Activated CD8-positive, alpha-beta memory T cell treated with anti-CD3 and anti-CD28 coated beads, Interleukin-2, amount 10 ng/mL, durations not matched to agents 7 days and 5 days (primary cell): ENCODE measurements around the gene MAVS. TPM values are rescaled to one million over a fixed set of nuclear protein-coding genes. Genes with fewer than 3 reads are reported as not detected.

Experiments
- ATAC-seq: fragments of 150-1000 bp; cut with Tn5 transposase; one replicate; pipeline ENCODE4 v1.10.0; 2021; ENCODE audit warnings: moderate library complexity
- CTCF ChIA-PET: fragments of 350-600 bp; sonication (Branson Sonifier 250); formaldehyde crosslinking; loops from one replicate; lab custom pipeline; 2021; ENCODE audit warnings: antibody characterized with exemption; lab: Charles Lee
- DNase-seq: peaks from one replicate; pipeline ENCODE4 v3.0.0-alpha.2; 2020
- H3K27ac Mint-ChIP-seq: one replicate; pipeline ENCODE4 v1.8.0; 2021; ENCODE audit warnings: mild to moderate bottlenecking, mixed read lengths
- H3K27me3 Mint-ChIP-seq: one replicate; pipeline ENCODE4 v1.8.0; 2021; ENCODE audit warnings: mixed read lengths
- H3K36me3 Mint-ChIP-seq: one replicate; pipeline ENCODE4 v1.8.0; 2021; ENCODE audit warnings: mild to moderate bottlenecking, mixed read lengths
- H3K4me1 Mint-ChIP-seq: one replicate; pipeline ENCODE4 v1.8.0; 2021; ENCODE audit warnings: mixed read lengths
- H3K4me3 Mint-ChIP-seq: one replicate; pipeline ENCODE4 v1.8.0; 2021; ENCODE audit warnings: mild to moderate bottlenecking, moderate library complexity, mixed read lengths
- H3K9me3 Mint-ChIP-seq: one replicate; pipeline ENCODE4 v1.8.0; 2022; ENCODE audit warnings: low read depth, mixed read lengths
- total RNA-seq, 2 experiments: library from RNA; stranded (reverse); gene quantifications; one replicate each; pipeline ENCODE4 v1.2.3, GENCODE V29; 2021

The MAVS gene
- total RNA-seq, 2 experiments from 2014 or later, result 29.7 to 37.4 TPM

DNA sequence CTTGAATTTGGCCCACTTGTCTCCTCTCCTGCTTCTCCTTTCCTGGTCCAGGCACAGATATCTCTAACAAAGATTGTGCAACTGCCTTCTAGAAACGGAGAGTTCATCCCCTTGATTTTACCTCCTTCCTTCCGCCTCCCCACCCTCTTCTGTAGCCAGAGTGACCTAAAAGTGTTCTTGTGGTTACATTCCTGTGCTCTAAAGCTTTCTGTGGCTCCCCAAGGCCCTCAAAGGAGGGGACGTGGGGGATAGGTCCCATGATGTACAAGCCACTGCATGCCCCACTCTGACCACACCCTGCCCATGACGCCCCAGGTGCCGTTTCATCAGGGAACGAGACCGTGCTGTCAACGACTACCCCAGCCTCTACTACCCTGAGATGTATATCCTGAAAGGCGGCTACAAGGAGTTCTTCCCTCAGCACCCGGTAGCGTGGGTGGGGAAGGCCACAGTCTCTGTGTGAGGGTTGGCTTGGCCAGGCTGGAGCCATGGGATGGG is 42.3 kb upstream of the MAVS start:
- peak overlapping the region; percentile 2 for H3K27ac Mint-ChIP-seq
- H3K36me3 Mint-ChIP-seq, result peaks cover 66% of the 10 kb centered on the region
- H3K4me1 Mint-ChIP-seq, result peaks cover 57% of the 10 kb centered on the region
- H3K4me3 Mint-ChIP-seq, result no peak overlapping the region
- ATAC-seq, result no peak
- H3K9me3 Mint-ChIP-seq, result no peaks in the 10 kb centered on the region
- H3K27me3 Mint-ChIP-seq, result no peaks in the 10 kb centered on the region
- no peak for DNase-seq
- CTCF ChIA-PET, result interaction anchor here (1.3 kb wide), 1 partner anchor 17 kb away, joined by 3 read pairs; no protein-coding TSS in a partner anchor

DNA sequence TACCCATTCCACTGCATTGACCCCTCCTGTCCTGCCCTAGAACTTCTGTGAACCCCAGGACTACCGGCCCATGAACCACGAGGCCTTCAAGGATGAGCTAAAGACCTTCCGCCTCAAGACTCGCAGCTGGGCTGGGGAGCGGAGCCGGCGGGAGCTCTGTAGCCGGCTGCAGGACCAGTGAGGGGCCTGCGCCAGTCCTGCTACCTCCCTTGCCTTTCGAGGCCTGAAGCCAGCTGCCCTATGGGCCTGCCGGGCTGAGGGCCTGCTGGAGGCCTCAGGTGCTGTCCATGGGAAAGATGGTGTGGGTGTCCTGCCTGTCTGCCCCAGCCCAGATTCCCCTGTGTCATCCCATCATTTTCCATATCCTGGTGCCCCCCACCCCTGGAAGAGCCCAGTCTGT is 41.9 kb upstream of the MAVS start:
- CTCF ChIA-PET, result interaction anchor here (1.3 kb wide), 1 partner anchor 17 kb away, joined by 3 read pairs; no protein-coding TSS in a partner anchor
- Mint-ChIP-seq H3K27me3 (no peaks in the 10 kb centered on the region), H3K27ac (peak overlapping the region; percentile 1), H3K4me3 (no peak overlapping the region), H3K36me3 (peaks cover 62% of the 10 kb centered on the region), H3K4me1 (peaks cover 52% of the 10 kb centered on the region), H3K9me3 (no peaks in the 10 kb centered on the region)
- DNase-seq (no peak), ATAC-seq (no peak)

DNA sequence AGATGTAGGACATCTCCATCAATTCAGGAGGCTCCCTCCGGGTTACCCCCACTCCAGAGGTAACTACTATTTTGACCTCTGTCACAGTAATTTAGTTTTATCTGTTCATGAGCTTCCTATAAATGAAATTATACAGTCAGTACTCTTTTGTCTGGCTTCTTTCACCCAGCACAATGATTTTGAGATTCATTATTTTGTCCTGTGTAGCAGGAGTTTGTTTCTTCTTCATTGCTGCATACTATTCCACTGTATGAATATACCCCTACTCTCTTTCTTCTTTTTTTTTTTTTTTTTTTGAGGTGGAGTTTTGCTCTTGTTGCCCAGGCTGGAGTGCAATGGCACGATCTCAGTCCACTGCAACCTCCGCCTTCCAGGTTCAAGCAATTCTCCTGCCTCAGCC is 38.1 kb upstream of the MAVS start:
- DNase-seq, result no peak
- Mint-ChIP-seq H3K9me3 (no peaks in the 10 kb centered on the region), H3K4me1 (peaks cover 65% of the 10 kb centered on the region), H3K27me3 (no peaks in the 10 kb centered on the region), H3K36me3 (peaks cover 31% of the 10 kb centered on the region), H3K4me3 (no peak overlapping the region), H3K27ac (no peak overlapping the region)
- no peak for ATAC-seq
- CTCF ChIA-PET, result no interaction called here

DNA sequence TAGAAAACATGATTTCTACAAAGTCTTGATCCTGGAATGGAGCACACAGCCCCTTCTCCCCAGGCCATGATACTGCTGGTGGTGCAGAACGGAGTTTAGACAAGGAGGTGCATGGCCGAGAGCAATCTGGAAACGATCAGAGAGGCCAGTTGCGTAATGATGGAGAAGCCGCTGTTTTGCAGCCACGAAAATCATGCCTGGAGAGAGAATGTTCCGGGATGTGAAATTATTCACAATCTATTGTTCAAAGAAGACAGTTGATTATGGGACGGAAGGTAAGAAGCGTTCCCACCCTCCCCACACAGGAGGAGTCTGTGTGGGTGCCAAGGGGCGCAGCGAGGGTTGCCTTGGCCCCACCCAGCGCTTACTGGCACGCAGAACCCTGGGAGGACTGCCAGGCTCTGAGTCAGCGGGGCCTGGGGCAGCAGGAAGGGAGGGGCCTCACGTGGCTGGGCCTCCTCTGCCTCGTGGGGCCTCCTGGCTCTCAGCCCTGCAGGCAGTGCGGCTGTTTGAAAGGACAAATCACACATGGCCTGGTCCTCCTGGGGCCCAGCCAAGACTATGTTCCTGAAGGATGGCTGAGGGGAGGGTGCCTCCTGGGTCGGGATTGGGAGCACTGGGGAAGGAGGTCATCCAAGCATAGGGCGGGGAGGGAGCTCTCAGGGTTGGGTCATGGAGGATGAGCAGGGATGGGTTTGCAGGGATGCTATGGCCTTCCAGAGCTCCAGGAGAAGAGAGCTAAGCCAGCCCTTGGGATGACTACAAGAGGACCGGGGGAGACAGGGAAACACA is 35.0 kb upstream of the MAVS start:
- Mint-ChIP-seq H3K27ac (peak overlapping the region; percentile 98), H3K4me1 (peaks cover 71% of the 10 kb centered on the region)

DNA sequence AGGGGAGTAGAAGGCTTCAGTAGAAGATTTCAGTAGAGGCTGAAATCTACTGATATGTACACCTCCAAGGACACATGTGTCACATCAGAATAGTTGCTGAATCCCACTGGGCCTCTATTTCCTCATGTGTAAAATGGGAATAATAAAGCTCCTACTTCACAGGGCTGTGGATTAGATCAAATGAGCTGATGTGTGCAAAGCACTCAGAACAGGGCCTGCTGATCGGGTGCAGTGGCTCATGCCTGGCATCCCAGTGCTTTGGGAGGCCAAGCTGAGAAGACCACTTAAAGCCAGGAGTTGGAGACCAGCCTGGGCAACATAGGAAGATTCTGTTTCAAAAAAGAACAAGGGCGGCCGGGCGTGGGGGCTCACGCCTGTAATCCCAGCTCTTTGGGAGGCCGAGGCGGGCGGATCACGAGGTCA is 34.4 kb upstream of the MAVS start:
- H3K4me1 Mint-ChIP-seq, result peaks cover 69% of the 10 kb centered on the region
- H3K4me3 Mint-ChIP-seq, result peak overlapping the region; percentile 69
- CTCF ChIA-PET, result interaction anchor here (1.0 to 3.4 kb wide), 2 partner anchors 9 to 17 kb away, joined by 10 to 16 read pairs; partner anchors contain the start of genes AP5S1 and CDC25B
- ATAC-seq, result no peak
- H3K9me3 Mint-ChIP-seq, result no peaks in the 10 kb centered on the region
- DNase-seq, result no peak
- H3K27ac Mint-ChIP-seq, result peak overlapping the region; percentile 98
- peaks cover 3% of the 10 kb centered on the region for H3K36me3 Mint-ChIP-seq
- no peaks in the 10 kb centered on the region for H3K27me3 Mint-ChIP-seq

More for the DNA sequence above, 35.0 kb upstream of the MAVS start:
- H3K27me3 Mint-ChIP-seq, result no peaks in the 10 kb centered on the region
- CTCF ChIA-PET, result interaction anchor here (0.8 to 3.4 kb wide), 8 partner anchors 8 to 54 kb away, joined by 3 to 16 read pairs (median 5); partner anchors contain the start of genes AP5S1 and CDC25B
- H3K36me3 Mint-ChIP-seq, result peaks cover 5% of the 10 kb centered on the region
- ATAC-seq, result peak; percentile 80
- peak; percentile 93 for DNase-seq
- H3K9me3 Mint-ChIP-seq, result no peaks in the 10 kb centered on the region
- peak overlapping the region; percentile 69 for H3K4me3 Mint-ChIP-seq

DNA sequence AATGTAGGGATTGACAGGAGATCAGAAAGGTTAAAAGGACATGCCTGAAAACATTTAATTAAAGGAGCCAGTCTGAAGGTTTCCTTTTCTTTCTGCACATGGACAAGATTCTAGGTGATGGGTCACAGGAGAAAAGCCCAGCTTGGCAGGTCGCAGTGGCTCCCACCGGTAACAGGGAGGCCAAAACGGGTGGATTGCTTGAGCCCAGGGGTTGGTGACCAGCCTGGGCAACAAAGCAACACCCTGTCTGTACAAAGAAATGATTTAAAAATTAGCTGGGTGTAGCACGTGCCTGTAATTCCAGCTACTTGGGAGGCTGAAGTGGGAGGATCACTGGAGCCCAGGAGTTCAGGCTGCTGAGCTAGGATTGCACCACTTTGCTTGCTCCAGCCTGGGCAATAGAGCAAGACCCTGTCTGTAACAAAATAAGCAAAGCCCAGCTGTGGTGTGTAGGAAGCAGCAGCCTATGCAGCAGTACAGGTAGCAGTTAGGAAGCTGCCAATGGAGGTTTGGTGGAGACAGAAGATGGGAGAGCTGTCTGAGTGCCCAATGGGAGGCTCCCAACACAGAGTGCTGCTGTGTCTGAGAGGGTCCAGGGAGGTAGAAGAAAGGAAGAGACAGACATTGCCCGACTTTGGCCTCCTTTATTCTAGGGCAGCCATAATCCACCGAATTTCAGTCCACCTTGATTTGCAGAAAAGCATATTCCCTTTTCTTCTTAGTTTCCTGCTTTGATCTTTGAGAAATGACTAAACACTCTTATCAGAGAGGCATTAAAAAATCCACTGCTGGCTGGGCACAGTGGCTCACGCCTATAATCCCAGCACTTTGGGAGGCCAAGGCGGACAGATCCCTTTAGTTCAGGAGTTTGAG is 33.4 kb upstream of the MAVS start:
- Mint-ChIP-seq H3K27me3 (no peaks in the 10 kb centered on the region), H3K27ac (peak overlapping the region; percentile 98), H3K36me3 (peaks cover 3% of the 10 kb centered on the region), H3K9me3 (no peaks in the 10 kb centered on the region), H3K4me1 (peaks cover 70% of the 10 kb centered on the region), H3K4me3 (no peak overlapping the region)
- DNase-seq (no peak), ATAC-seq (no peak)
- CTCF ChIA-PET, result interaction anchor here (0.8 to 3.4 kb wide), 5 partner anchors 13 to 80 kb away, joined by 3 to 16 read pairs (median 3); partner anchors contain the start of gene CDC25B

DNA sequence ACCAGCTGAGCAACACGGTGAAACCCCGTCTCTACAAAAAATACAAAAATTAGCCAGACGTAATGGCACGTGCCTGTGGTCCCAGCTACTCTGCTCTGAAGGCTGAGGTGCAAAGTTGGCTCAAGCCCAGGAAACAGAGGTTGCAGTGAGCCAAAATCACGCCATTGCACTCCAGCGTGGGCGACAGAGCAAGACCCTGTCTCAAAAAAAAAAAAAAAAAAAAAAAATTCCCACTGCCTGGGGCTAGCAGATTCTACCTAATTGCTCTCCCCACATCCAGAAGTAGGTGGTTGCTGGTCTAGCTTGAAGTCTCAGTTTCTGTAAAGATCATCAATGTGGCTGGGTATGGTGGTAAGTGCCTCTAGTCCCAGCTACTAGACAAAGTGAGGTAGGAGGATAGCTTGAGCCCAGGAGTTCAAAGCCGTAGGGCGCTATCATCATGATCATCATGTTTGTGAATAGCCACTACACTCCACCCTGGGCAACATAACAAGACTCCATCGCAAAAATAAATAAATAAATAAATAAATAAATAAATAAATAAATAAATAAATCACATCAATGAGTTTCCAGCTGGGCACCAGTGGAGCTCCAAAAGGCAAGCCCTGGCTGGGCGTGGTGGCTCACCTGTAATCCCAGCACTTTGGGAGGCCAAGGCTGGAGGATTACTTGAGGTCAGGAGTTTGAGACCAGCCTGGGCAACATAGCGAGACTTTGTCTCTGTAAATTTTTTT is 32.6 kb upstream of the MAVS start:
- ATAC-seq, result no peak
- CTCF ChIA-PET, result interaction anchor here (0.8 to 3.4 kb wide), 5 partner anchors 14 to 79 kb away, joined by 3 to 16 read pairs (median 3); partner anchors contain the start of gene CDC25B
- peak; percentile 53 for DNase-seq
- Mint-ChIP-seq H3K27ac (peak overlapping the region; percentile 98), H3K4me3 (no peak overlapping the region), H3K9me3 (no peaks in the 10 kb centered on the region), H3K4me1 (peaks cover 77% of the 10 kb centered on the region), H3K27me3 (no peaks in the 10 kb centered on the region), H3K36me3 (peaks cover 3% of the 10 kb centered on the region)

DNA sequence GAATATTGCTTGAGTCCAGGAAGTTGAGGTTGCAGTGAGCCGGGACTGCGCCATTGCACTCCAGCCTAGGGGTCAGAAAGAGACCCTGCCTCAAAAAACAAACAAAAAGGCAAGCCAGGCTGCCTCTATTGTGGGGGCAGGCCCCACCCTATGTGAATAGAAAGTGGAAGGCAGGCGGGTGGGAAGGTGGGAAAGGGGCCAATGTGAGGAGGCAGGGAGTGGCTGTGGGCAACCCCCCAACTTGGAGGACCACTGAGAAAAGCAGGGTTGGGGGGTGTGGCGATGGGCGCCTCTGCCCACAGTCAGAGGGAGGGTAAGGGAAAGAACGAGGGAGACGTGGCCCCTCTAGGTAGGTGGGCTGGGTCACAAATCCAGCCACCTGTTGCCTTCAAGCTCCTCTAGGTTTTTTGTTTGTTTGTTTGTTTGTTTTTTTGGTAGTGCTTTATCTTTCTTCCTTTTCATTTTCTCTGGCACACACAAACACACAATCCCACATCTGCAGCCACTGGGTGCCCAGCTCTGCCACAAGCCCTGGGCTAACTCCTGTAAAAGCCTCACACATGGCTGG is 31.6 kb upstream of the MAVS start:
- Mint-ChIP-seq H3K9me3 (no peaks in the 10 kb centered on the region), H3K27ac (peak overlapping the region; percentile 93), H3K27me3 (no peaks in the 10 kb centered on the region), H3K4me1 (peaks cover 84% of the 10 kb centered on the region), H3K36me3 (peaks cover 3% of the 10 kb centered on the region), H3K4me3 (no peak overlapping the region)
- ATAC-seq (no peak), DNase-seq (no peak)
- CTCF ChIA-PET, result interaction anchor here (0.7 to 6.4 kb wide), 4 partner anchors 14 to 47 kb away, joined by 3 to 51 read pairs (median 10); partner anchors contain the start of genes ADISSP and CDC25B

DNA sequence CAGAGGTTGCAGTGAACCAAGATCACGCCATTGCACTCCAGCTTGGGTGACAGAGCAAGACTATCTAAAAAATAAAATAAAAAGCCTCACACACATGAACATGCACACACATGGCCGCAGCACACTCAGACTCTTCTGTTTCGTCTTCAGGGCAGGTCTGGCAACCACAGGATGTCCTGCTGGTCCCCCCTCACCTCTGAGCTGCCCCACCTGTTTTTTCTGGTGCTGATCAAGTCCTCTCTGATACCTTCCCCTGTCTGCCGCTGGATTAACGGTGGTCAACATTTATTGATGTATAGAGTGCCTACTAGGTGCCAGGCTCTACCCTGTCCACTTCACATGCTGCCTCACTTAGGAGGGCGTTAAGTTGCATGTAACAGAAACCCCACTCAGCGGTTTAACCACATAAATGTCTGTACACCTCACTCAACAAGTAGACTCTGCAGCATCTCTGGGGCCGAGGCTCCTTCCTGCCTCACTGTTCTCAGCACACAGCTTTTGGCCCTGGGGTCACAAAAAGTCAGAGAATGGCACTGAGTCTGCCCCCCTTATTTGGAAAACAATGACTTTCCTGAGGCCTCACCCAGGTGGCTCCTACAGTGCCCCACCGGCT is 30.8 kb upstream of the MAVS start:
- peak; percentile 87 for DNase-seq
- Mint-ChIP-seq H3K27me3 (no peaks in the 10 kb centered on the region), H3K4me1 (peaks cover 77% of the 10 kb centered on the region), H3K27ac (peak overlapping the region; percentile 93), H3K4me3 (peak overlapping the region; percentile 58), H3K9me3 (no peaks in the 10 kb centered on the region), H3K36me3 (peaks cover 3% of the 10 kb centered on the region)
- ATAC-seq, result peak; percentile 22
- CTCF ChIA-PET, result interaction anchor here (1.0 to 6.4 kb wide), 6 partner anchors 15 to 257 kb away, joined by 3 to 51 read pairs (median 3); partner anchors contain the start of gene CDC25B

DNA sequence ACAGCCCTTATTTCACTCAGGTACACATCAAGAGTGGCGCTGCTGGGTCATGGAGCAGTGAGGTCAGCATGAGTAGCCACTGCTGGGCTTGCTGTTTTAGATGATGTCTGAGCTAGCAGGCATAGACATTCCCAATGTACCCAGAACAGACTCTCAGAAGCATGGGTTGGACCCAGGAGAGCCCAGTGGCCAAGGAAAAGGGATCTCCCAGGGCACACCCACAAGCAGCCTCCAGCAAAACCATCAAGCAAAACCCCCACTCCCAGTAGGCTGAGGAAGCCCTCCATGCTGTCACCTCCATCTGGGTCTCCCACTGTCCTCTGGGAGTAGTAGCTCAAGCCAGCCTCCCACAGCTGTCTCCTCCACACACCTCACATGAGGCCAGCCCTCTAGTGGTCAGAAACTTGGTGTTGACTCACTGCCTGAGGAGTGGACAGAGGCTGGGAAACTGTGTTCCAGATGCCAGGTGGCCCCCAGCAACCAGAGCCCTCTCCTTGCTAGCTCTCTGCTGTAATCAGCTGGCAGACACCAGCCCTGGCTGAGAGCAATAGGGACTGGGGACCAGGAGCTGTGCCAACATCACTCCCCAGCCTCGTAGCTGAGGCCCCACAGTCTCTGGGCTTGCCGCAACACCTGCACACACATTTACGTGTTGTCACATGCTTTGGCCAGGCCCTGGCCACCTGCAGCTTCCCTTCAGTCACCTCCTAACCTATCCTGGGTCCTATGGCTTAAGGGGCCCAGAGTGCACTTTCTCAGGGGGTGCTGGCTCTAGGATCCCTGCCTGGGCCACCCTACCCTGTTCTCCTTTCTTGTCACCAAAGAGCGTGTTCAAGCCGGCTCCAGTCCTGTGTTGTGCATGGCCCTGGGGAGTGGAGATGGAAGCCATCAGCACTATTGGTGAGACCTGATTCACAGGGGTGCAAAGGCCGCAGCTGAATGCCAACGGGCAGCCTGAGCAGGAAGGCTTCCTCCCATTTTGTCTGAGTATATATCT is 28.2 kb upstream of the MAVS start:
- no peaks in the 10 kb centered on the region for H3K9me3 Mint-ChIP-seq
- DNase-seq (peak; percentile 61), ATAC-seq (no peak)
- no peaks in the 10 kb centered on the region for H3K27me3 Mint-ChIP-seq
- H3K4me1 Mint-ChIP-seq, result peaks cover 61% of the 10 kb centered on the region
- peak overlapping the region; percentile 56 for H3K27ac Mint-ChIP-seq
- H3K36me3 Mint-ChIP-seq, result peaks cover 2% of the 10 kb centered on the region
- no peak overlapping the region for H3K4me3 Mint-ChIP-seq
- CTCF ChIA-PET, result interaction anchor here (0.6 to 6.4 kb wide), 10 partner anchors 7 to 107 kb away, joined by 3 to 51 read pairs (median 7); partner anchors contain the start of genes CDC25B, MAVS and SPEF1
